Motor neuron (in vitro differentiated cells): ENCODE measurements around the gene TMEM178B. TPM values are rescaled to one million over a fixed set of nuclear protein-coding genes. Genes with fewer than 3 reads are reported as not detected.
"Not testable (repeated sequence)": the region's sequence is repeated elsewhere in the genome, so short reads cannot be mapped to it uniquely, and the experiment has no call there.

Experiments used
- ATAC-seq, 8 experiments: fragments of 200-7000 bp; cut with Tn5 transposase; replicated peaks in 6 of 8; 2 replicates each; pipeline ENCODE4 v1.8.0; 2021; ENCODE audit warnings: mild to moderate bottlenecking in 8 of 8, moderate library complexity in 8 of 8
- H3K27ac ChIP-seq, 2 donors: fragments of 250-450 bp; sonication (Bioruptor Pico); 2 replicates each; pipeline ENCODE4 v1.9.0; 2021; ENCODE audit warnings: antibody characterized with exemption in 2 of 2, mild to moderate bottlenecking in 2 of 2, moderate library complexity in 1 of 2
- H3K4me1 ChIP-seq, 2 donors: fragments of 250-450 bp; sonication (Bioruptor Pico); replicated peaks in 1 of 2; 2 replicates each; pipeline ENCODE4 v1.6.1; 2021; ENCODE audit warnings: antibody characterized with exemption in 2 of 2, mild to moderate bottlenecking in 2 of 2, moderate library complexity in 1 of 2
- H3K4me3 ChIP-seq, 5 donors: fragments of 250-450 bp; sonication (Bioruptor Pico); 2 replicates each; pipeline ENCODE4 v1.9.0; 2021; ENCODE audit warnings: antibody characterized with exemption in 5 of 5, mild to moderate bottlenecking in 5 of 5, moderate library complexity in 4 of 5
- WGBS, 10 experiments: fragments of 450-650 bp; shearing (Covaris generic); methylation state at CpG; one replicate each; pipeline ENCODE4 v1.0.0; 2022; 5-methylcytosine and 5-hydroxymethylcytosine counted together
- in situ Hi-C, 9 experiments: fragments of 400-800 bp; cut with MboI; loops; one replicate each; pipeline ENCODE4 v1.15.0; 2021; ENCODE audit warnings: low sequenced_read_pairs in 9 of 9, low pct_unique_long_range_greater_than_20kb in 2 of 9; ENCODE audit not compliant: unreplicated experiment in 9 of 9
- total RNA-seq, 8 experiments: library from RNA; unstranded; fragments of 300-600 nt; gene quantifications; 2 replicates each; pipeline versions ENCODE4 v1.2.3 to v1.2.4, GENCODE V29; 2022

The TMEM178B gene
- 10 to 100 TPM in 5 of 8 experiments, 1 to 10 TPM in 2, under 1 TPM in 1; 0.56 to 29.8 (median 17.1) TPM for total RNA-seq

- in situ Hi-C loops: loop anchor here in 3 of 9 experiments (25.0 kb wide), 2 partner anchors 439 to 464 kb away; no protein-coding TSS in a partner anchor
- Histone ChIP-seq H3K27ac (peak within 1 kb of the TSS; percentile 77 to 92), H3K4me3 (peak within 1 kb of the TSS; percentile 49 to 86 (median 71)), H3K4me1 (peaks cover 15 to 16% of the 10 kb centered on the region in 2 donors)
- ATAC-seq: peak in 4 of 8 experiments; percentile 0 to 2 (median 2)
- 0% methylated on average over 2 to 3 of the region's 47 CpGs; no CpG with 5 or more reads in 7 of the 10 experiments for WGBS, 10 experiments
Observed at GRCh38 chr7:141073641-141074161, at the start of gene TMEM178B. TMEM178B (plus strand) TSS chr7:141074064.

GRCh38 chr7:141024668-141025067, 49.2 kb upstream of the TMEM178B start:
- in situ Hi-C loops: loop anchor here in 2 of 9 experiments (25.0 kb wide), 2 partner anchors 212 to 513 kb away; no protein-coding TSS in a partner anchor
- 7 to 100% (median 75%) methylated on average over 1 of the region's 1 CpG; no CpG with 5 or more reads in 3 of the 10 experiments for WGBS, 10 experiments
- no peaks in the 10 kb centered on the region for H3K4me1 ChIP-seq

GRCh38 chr7:141027043-141027442, 46.8 kb upstream of the TMEM178B start:
- H3K4me3 ChIP-seq: no peak overlapping the region
- WGBS, 10 experiments: 20 to 100% (median 47%) methylated on average over 1 to 3 of the region's 3 CpGs; no CpG with 5 or more reads in 6 of the 10 experiments
- no peaks in the 10 kb centered on the region for H3K4me1 ChIP-seq
- ATAC-seq: no peak
- in situ Hi-C loops: no loop called here
- H3K27ac ChIP-seq: no peak overlapping the region

More at GRCh38 chr7:141024668-141025067, 49.2 kb upstream of the TMEM178B start:
- no peak for ATAC-seq
- Histone ChIP-seq H3K27ac (no peak overlapping the region), H3K4me3 (no peak overlapping the region)

GRCh38 chr7:141028767-141029166, 45.1 kb upstream of the TMEM178B start:
- 0 to 86% (median 60%) methylated on average over 3 of the region's 3 CpGs for WGBS, 10 experiments
- ATAC-seq: no peak
- in situ Hi-C loops: no loop called here
- no peaks in the 10 kb centered on the region for H3K4me1 ChIP-seq
- H3K4me3 ChIP-seq: no peak overlapping the region
- H3K27ac ChIP-seq: no peak overlapping the region

GRCh38 chr7:141032539-141033323, 41.1 kb upstream of the TMEM178B start:
- H3K4me1 ChIP-seq, H3K4me3 ChIP-seq, H3K27ac ChIP-seq, ATAC-seq, in situ Hi-C loops: not testable (repeated sequence)
- WGBS, 10 experiments: 60 to 97% (median 85%) methylated on average over 1 to 9 of the region's 33 CpGs; no CpG with 5 or more reads in 5 of the 10 experiments

- no CpG with 5 or more reads among the region's 3 CpGs for WGBS, 10 experiments
- H3K27ac ChIP-seq, H3K4me3 ChIP-seq, ATAC-seq, in situ Hi-C loops, H3K4me1 ChIP-seq: not testable (repeated sequence)
Observed at GRCh38 chr7:141038100-141038499, 35.8 kb upstream of the TMEM178B start.

- in situ Hi-C loops: no loop called here
- WGBS, 10 experiments: 0 to 89% (median 66%) methylated on average over 1 to 3 of the region's 3 CpGs; no CpG with 5 or more reads in 2 of the 10 experiments
- Histone ChIP-seq H3K4me1 (no peaks in the 10 kb centered on the region), H3K27ac (no peak overlapping the region), H3K4me3 (no peak overlapping the region)
- ATAC-seq: no peak
Observed at GRCh38 chr7:141039376-141039775, 34.5 kb upstream of the TMEM178B start.

- WGBS, 10 experiments: 8 to 92% (median 70%) methylated on average over 2 to 12 of the region's 14 CpGs
- in situ Hi-C loops: no loop called here
- Histone ChIP-seq H3K4me1 (no peaks in the 10 kb centered on the region), H3K4me3 (no peak overlapping the region), H3K27ac (no peak overlapping the region)
- peak in 1 of 8 experiments; percentile 25 for ATAC-seq
Observed at GRCh38 chr7:141042222-141043193, 31.4 kb upstream of the TMEM178B start.

- WGBS, 10 experiments: 15 to 92% (median 77%) methylated on average over 2 to 4 of the region's 4 CpGs; no CpG with 5 or more reads in 2 of the 10 experiments
- in situ Hi-C loops: no loop called here
- no peak for ATAC-seq
Observed at GRCh38 chr7:141043616-141044015, 30.2 kb upstream of the TMEM178B start.

GRCh38 chr7:141045126-141045841, 28.6 kb upstream of the TMEM178B start:
- in situ Hi-C loops: no loop called here
- H3K27ac ChIP-seq: no peak overlapping the region
- 4 to 63% (median 37%) methylated on average over 3 to 7 of the region's 7 CpGs for WGBS, 10 experiments
- ATAC-seq: peak in 1 of 8 experiments; percentile 26
- no peak overlapping the region for H3K4me3 ChIP-seq
- no peaks in the 10 kb centered on the region for H3K4me1 ChIP-seq

More at GRCh38 chr7:141043616-141044015, 30.2 kb upstream of the TMEM178B start:
- H3K27ac ChIP-seq: no peak overlapping the region
- H3K4me1 ChIP-seq: no peaks in the 10 kb centered on the region
- H3K4me3 ChIP-seq: no peak overlapping the region

GRCh38 chr7:141045842-141046620, 27.8 kb upstream of the TMEM178B start:
- in situ Hi-C loops: no loop called here
- ATAC-seq: no peak
- Histone ChIP-seq H3K4me1 (no peaks in the 10 kb centered on the region), H3K27ac (no peak overlapping the region), H3K4me3 (no peak overlapping the region)
- WGBS, 10 experiments: 8 to 94% (median 75%) methylated on average over 1 to 6 of the region's 7 CpGs; no CpG with 5 or more reads in 1 of the 10 experiments
